Caco-2 (cell line): ENCODE results near the gene TBPL1. TPM values are rescaled to one million over a fixed set of nuclear protein-coding genes. Genes with fewer than 3 reads are reported as not detected.

Experiments
- BruUV-seq: library from RNA; stranded (reverse); fragments of 400-500 nt; replicated peaks from 2 replicates; lab custom pipeline; 2021; lab: Mats Ljungman, UMichigan
- CTCF ChIA-PET: fragments of 300-600 bp; sonication (Branson Sonifier 250); formaldehyde crosslinking; loops from one replicate; lab custom pipeline; 2022; ENCODE audit warnings: antibody characterized with exemption; lab: Charles Lee
- POLR2A ChIA-PET: fragments of 300-600 bp; sonication (Branson Sonifier 250); formaldehyde crosslinking; loops from one replicate; lab custom pipeline; 2022; ENCODE audit warnings: antibody characterized with exemption; lab: Charles Lee
- DNase-seq, 2 experiments: peaks; one replicate each; pipeline versions ENCODE4 v3.0.0 to v3.0.0-alpha.2; 2020 to 2022
- H3K27me3 ChIP-seq: replicated peaks from 2 replicates; pipeline ENCODE4 v1.6.0; 2011; ENCODE audit warnings: low read length; ENCODE audit not compliant: control insufficient read depth, insufficient read depth
- H3K36me3 ChIP-seq: 2 replicates; pipeline ENCODE4 v1.5.1; 2011; ENCODE audit warnings: low read length; ENCODE audit not compliant: control insufficient read depth, insufficient read depth
- H3K4me1 ChIP-seq: fragments of 250-450 bp; sonication (Bioruptor Pico); 2 replicates; pipeline ENCODE4 v1.5.1; 2020; ENCODE audit warnings: mild to moderate bottlenecking
- H3K4me3 ChIP-seq: 2 replicates; pipeline ENCODE4 v1.5.1; 2011; ENCODE audit warnings: low read depth, mild to moderate bottlenecking, control low read depth, low read length
- H3K9me3 ChIP-seq: fragments of 250-450 bp; sonication (Bioruptor Pico); 2 replicates; pipeline ENCODE4 v1.5.1; 2020; ENCODE audit warnings: mild to moderate bottlenecking, moderate library complexity
- H3K27ac Mint-ChIP-seq: one replicate; pipeline ENCODE4 v1.8.0; 2022; ENCODE audit warnings: mixed read lengths; ENCODE audit not compliant: unreplicated experiment
- H3K27me3 Mint-ChIP-seq: one replicate; pipeline ENCODE4 v1.8.0; 2022; ENCODE audit warnings: mixed read lengths; ENCODE audit not compliant: insufficient read depth, unreplicated experiment
- H3K36me3 Mint-ChIP-seq: one replicate; pipeline ENCODE4 v1.8.0; 2022; ENCODE audit warnings: mild to moderate bottlenecking, mixed read lengths; ENCODE audit not compliant: insufficient read depth, unreplicated experiment
- H3K4me1 Mint-ChIP-seq: one replicate; pipeline ENCODE4 v1.8.0; 2022; ENCODE audit warnings: low read depth, mixed read lengths; ENCODE audit not compliant: unreplicated experiment
- H3K4me3 Mint-ChIP-seq: one replicate; pipeline ENCODE4 v1.8.0; 2022; ENCODE audit warnings: mild to moderate bottlenecking, moderate library complexity, mixed read lengths; ENCODE audit not compliant: unreplicated experiment
- H3K9me3 Mint-ChIP-seq: one replicate; pipeline ENCODE4 v1.8.0; 2022; ENCODE audit warnings: mixed read lengths; ENCODE audit not compliant: unreplicated experiment
- intact Hi-C: fragments of 100-400 bp; cut with micrococcal nuclease; formaldehyde crosslinking; loops from one replicate; pipeline ENCODE4 v1.10.0; 2022; ENCODE audit not compliant: unreplicated experiment
- total RNA-seq: library from RNA; stranded (reverse); gene quantifications from 2 replicates; pipeline ENCODE4 v1.2.3, GENCODE V29; 2022
- TF ChIP-seq, protein P1 (sequence below), 2 experiments: fragments of 200-600 bp in 1 of 2; IDR thresholded peaks; 1 replicate in 1 of 2; 2 replicates in 1 of 2; pipeline versions ENCODE4 v1.5.1 to v1.8.0; 2011 to 2022; ENCODE audit warnings: antibody characterized with exemption in 1 of 2, control low read depth in 1 of 2, inconsistent platforms in 1 of 2, low read depth in 1 of 2, low read length in 1 of 2, mild to moderate bottlenecking in 1 of 2, moderate library complexity in 1 of 2; ENCODE audit not compliant: insufficient read depth in 1 of 2, severe bottlenecking in 1 of 2, unreplicated experiment in 1 of 2

TBPL1 gene
- total RNA-seq, 1 experiment from 2014 or later = 19.3 TPM

DNA sequence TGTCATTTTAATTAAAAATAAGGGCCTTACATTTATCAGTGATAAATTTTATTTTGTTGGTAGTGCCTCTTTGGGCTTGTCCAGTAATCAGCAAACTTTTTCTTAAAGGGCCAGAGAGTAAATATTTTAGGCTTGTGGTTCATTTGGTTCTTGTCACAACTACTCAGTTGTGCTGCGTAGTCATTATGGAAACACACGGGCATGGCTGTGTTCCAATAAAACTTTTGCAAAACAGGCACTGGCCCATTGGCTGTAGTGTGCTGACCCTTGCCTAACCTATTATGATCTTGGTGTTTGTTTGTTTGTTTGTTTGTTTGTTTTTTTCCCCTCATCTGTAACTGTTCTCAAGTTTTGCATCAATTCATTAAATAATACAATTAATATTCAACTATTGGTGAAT lies 19.4 kb downstream of the TBPL1 start:
- Histone ChIP-seq H3K9me3 (no peaks in the 10 kb centered on the region), H3K27me3 (no peaks in the 10 kb centered on the region), H3K4me3 (no peak overlapping the region), H3K4me1 (no peaks in the 10 kb centered on the region), H3K36me3 (no peaks in the 10 kb centered on the region)
- H3K4me3 Mint-ChIP-seq = no peak overlapping the region
- H3K27me3 Mint-ChIP-seq = no peaks in the 10 kb centered on the region
- intact Hi-C loops = loop anchor here (2.0 kb wide), 1 partner anchor 20 kb away; the partner anchor contains the start of gene TBPL1
- no peaks in the 10 kb centered on the region for H3K9me3 Mint-ChIP-seq
- TF ChIP-seq, protein P1, sequence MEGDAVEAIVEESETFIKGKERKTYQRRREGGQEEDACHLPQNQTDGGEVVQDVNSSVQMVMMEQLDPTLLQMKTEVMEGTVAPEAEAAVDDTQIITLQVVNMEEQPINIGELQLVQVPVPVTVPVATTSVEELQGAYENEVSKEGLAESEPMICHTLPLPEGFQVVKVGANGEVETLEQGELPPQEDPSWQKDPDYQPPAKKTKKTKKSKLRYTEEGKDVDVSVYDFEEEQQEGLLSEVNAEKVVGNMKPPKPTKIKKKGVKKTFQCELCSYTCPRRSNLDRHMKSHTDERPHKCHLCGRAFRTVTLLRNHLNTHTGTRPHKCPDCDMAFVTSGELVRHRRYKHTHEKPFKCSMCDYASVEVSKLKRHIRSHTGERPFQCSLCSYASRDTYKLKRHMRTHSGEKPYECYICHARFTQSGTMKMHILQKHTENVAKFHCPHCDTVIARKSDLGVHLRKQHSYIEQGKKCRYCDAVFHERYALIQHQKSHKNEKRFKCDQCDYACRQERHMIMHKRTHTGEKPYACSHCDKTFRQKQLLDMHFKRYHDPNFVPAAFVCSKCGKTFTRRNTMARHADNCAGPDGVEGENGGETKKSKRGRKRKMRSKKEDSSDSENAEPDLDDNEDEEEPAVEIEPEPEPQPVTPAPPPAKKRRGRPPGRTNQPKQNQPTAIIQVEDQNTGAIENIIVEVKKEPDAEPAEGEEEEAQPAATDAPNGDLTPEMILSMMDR (IDR thresholded peaks at IDR 0.05; ENCODE audit: insufficient read depth in 1 of 2, low read depth in 1 of 2, low read length in 1 of 2, severe bottlenecking in 1 of 2, unreplicated experiment in 1 of 2) = no peak
- no peak overlapping the region for H3K27ac Mint-ChIP-seq
- no peaks in the 10 kb centered on the region for H3K36me3 Mint-ChIP-seq
- no peak for DNase-seq
- POLR2A ChIA-PET = no interaction called here
- no TSS peak for BruUV-seq
- CTCF ChIA-PET = interaction anchor here (1.2 to 1.7 kb wide), 3 partner anchors 88 to 125 kb away, joined by 4 to 13 read pairs (median 12); no protein-coding TSS in a partner anchor
- H3K4me1 Mint-ChIP-seq = no peaks in the 10 kb centered on the region

DNA sequence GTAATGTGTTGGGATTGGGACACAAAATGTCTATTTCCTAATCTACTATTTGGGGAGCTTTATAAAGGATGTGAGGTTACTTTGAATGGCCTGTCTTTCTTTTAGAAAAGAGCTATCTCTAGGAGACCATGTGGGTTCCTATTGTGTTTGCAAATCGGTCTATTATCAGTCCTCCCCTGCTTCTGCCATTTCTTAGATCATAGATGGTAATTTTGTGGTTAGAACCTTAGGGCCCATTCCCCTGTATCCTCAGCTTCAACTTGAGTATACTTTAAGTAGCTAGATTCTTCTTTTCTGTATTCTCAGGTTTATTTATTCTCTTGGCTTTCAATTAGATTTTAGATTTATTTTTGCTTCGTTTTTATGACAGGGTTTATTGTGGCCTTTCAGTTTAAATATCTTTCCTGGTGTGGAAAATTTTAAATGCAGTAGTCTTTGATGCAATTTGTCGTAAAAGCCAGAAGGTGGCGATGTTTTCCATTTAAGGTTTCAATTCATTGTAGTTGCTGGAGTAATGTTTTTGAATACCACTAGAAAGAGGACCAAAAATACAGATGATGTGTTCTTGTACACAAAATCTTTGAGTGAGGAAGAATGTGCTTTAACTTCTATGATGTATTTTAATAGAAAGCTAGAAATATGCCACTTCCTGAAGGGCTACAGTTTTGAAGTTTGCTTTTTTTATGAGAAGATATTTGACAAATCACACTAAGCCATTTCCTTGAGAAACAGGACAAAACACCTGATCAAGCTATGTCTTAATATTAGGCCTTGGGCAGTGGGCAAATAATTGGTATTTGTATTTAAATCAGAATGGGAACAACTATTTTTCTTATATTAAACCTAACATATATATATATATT lies 20.3 kb downstream of the TBPL1 start:
- H3K27me3 Mint-ChIP-seq = no peaks in the 10 kb centered on the region
- Histone ChIP-seq H3K27me3 (no peaks in the 10 kb centered on the region), H3K36me3 (no peaks in the 10 kb centered on the region), H3K9me3 (no peaks in the 10 kb centered on the region), H3K4me1 (no peaks in the 10 kb centered on the region), H3K4me3 (no peak overlapping the region)
- ChIA-PET CTCF (interaction anchor here (1.2 to 1.7 kb wide), 3 partner anchors 87 to 124 kb away, joined by 4 to 13 read pairs (median 12); no protein-coding TSS in a partner anchor), POLR2A (no interaction called here)
- no TSS peak for BruUV-seq
- no peak overlapping the region for H3K27ac Mint-ChIP-seq
- H3K36me3 Mint-ChIP-seq = no peaks in the 10 kb centered on the region
- H3K9me3 Mint-ChIP-seq = no peaks in the 10 kb centered on the region
- intact Hi-C loops = loop anchor here (1.0 to 2.0 kb wide), 4 partner anchors 21 to 124 kb away; partner anchors contain the start of gene TBPL1
- TF ChIP-seq, protein P1 (IDR thresholded peaks at IDR 0.05; ENCODE audit: insufficient read depth in 1 of 2, low read depth in 1 of 2, low read length in 1 of 2, severe bottlenecking in 1 of 2, unreplicated experiment in 1 of 2) = peak; percentile 40 to 58
- no peak overlapping the region for H3K4me3 Mint-ChIP-seq
- H3K4me1 Mint-ChIP-seq = peaks cover 3% of the 10 kb centered on the region
- DNase-seq = no peak

DNA sequence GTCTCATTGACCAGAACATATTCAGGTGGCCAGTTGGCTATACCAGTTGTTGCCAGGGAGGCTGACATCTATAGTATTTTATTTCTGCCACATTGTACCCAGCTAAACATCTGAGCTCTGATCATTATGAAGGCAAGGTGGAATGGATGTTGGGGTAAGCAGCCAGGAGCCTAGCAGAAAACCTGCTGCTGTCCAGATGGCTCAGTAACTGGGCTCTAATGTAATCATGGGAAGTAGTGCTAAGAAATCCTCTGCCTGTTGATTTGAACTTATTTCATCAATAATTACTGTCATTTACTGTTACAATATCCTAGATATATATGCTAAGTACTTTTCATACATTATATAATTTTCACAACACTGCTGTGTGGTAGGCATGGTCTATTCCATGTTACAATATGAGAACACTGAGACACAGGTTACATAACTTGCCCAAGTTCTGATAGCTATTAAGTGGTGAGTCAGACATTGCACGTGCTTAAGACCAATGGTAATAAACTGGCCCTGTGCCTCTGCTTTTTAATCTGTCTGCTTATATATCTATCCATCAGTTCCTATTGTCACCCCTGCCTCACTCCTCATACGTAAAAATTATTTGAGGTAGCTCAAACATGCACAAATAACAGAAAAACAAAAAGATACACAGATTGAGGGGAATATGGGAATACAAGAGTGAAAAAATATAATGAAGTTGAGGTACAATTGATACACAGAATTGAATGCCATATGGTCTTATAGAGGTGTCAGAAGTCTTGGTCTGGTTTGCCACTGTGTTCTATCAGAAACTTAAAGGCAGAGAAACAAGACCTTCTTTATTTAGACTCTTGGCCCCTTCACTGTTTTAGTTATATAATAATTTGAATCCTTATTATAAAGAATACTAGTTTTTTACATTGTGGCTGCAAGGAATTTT lies 25.2 kb downstream of the TBPL1 start:
- H3K4me3 ChIP-seq = no peak overlapping the region
- CTCF ChIA-PET = interaction anchor here (0.5 kb wide), 1 partner anchor 131 kb away, joined by 3 read pairs; no protein-coding TSS in a partner anchor
- no peaks in the 10 kb centered on the region for H3K36me3 ChIP-seq
- DNase-seq = no peak
- POLR2A ChIA-PET = no interaction called here
- TF ChIP-seq, protein P1 (IDR thresholded peaks at IDR 0.05; ENCODE audit: insufficient read depth in 1 of 2, low read depth in 1 of 2, low read length in 1 of 2, severe bottlenecking in 1 of 2, unreplicated experiment in 1 of 2) = no peak
- Mint-ChIP-seq H3K4me3 (no peak overlapping the region), H3K27me3 (no peaks in the 10 kb centered on the region), H3K27ac (no peak overlapping the region), H3K9me3 (no peaks in the 10 kb centered on the region), H3K36me3 (peaks cover 14% of the 10 kb centered on the region), H3K4me1 (peaks cover 7% of the 10 kb centered on the region)
- no peaks in the 10 kb centered on the region for H3K4me1 ChIP-seq
- intact Hi-C loops = no loop called here
- BruUV-seq = no TSS peak
- H3K27me3 ChIP-seq = no peaks in the 10 kb centered on the region
- H3K9me3 ChIP-seq = no peaks in the 10 kb centered on the region
